ENCODE results near the gene ETS1. TPM values are rescaled to one million over a fixed set of nuclear protein-coding genes. Genes with fewer than 3 reads are reported as not detected.

Gene ETS1
- total and polyA plus RNA-seq, 2 experiments from 2014 or later, result 6.7 to 21.8 TPM

GRCh38 chr11:128624269-128625175 is 37.2 kb upstream of the ETS1 start:
- peaks cover 3% of the 10 kb centered on the region for H3K4me1 ChIP-seq (ENCODE audit: insufficient read depth)
- H3K79me2 ChIP-seq, result no peaks in the 10 kb centered on the region
- DNase-seq (ENCODE audit: low spot score), result no peak
- no peaks in the 10 kb centered on the region for H3K9me3 ChIP-seq (ENCODE audit: low read depth)
- no peak overlapping the region for H3K4me2 ChIP-seq
- no peaks in the 10 kb centered on the region for H4K20me1 ChIP-seq (ENCODE audit: insufficient read depth, poor library complexity, severe bottlenecking)
- H2AFZ ChIP-seq, result no peak overlapping the region
- no peak for TF ChIP-seq EZH2 (IDR thresholded peaks at IDR 0.05; ENCODE audit: borderline replicate concordance)
- no peak for TF ChIP-seq EZH2phosphoT487 (IDR thresholded peaks at IDR 0.05; ENCODE audit: low read depth, severe bottlenecking, unreplicated experiment)
- TF ChIP-seq, protein P1, sequence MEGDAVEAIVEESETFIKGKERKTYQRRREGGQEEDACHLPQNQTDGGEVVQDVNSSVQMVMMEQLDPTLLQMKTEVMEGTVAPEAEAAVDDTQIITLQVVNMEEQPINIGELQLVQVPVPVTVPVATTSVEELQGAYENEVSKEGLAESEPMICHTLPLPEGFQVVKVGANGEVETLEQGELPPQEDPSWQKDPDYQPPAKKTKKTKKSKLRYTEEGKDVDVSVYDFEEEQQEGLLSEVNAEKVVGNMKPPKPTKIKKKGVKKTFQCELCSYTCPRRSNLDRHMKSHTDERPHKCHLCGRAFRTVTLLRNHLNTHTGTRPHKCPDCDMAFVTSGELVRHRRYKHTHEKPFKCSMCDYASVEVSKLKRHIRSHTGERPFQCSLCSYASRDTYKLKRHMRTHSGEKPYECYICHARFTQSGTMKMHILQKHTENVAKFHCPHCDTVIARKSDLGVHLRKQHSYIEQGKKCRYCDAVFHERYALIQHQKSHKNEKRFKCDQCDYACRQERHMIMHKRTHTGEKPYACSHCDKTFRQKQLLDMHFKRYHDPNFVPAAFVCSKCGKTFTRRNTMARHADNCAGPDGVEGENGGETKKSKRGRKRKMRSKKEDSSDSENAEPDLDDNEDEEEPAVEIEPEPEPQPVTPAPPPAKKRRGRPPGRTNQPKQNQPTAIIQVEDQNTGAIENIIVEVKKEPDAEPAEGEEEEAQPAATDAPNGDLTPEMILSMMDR (IDR thresholded peaks at IDR 0.05; ENCODE audit: poor library complexity), result no peak
- no peak overlapping the region for H3K27ac ChIP-seq
- H3K4me3 ChIP-seq, result no peak overlapping the region
- no peaks in the 10 kb centered on the region for H3K27me3 ChIP-seq
- H3K9me2 ChIP-seq (replicated peaks; ENCODE audit: insufficient read depth), result no peaks in the 10 kb centered on the region
- WGBS (ENCODE audit: low lambda C conversion rate, missing lambda C conversion rate), result 75% methylated on average over 18 of the region's 18 CpGs
- H3K36me3 ChIP-seq (replicated peaks; ENCODE audit: insufficient read depth, low read depth), result no peaks in the 10 kb centered on the region

- Histone ChIP-seq H3K27ac (no peak overlapping the region), H4K20me1 (ENCODE audit: insufficient read depth, poor library complexity, severe bottlenecking) (no peaks in the 10 kb centered on the region), H3K9me3 (ENCODE audit: low read depth) (no peaks in the 10 kb centered on the region), H2AFZ (no peak overlapping the region), H3K9me2 (replicated peaks; ENCODE audit: insufficient read depth) (no peaks in the 10 kb centered on the region), H3K79me2 (no peaks in the 10 kb centered on the region), H3K4me2 (no peak overlapping the region), H3K36me3 (replicated peaks; ENCODE audit: insufficient read depth, low read depth) (no peaks in the 10 kb centered on the region), H3K4me3 (no peak overlapping the region), H3K4me1 (ENCODE audit: insufficient read depth) (no peaks in the 10 kb centered on the region), H3K27me3 (no peaks in the 10 kb centered on the region)
- TF ChIP-seq EZH2 (IDR thresholded peaks at IDR 0.05; ENCODE audit: borderline replicate concordance) (no peak), EZH2phosphoT487 (IDR thresholded peaks at IDR 0.05; ENCODE audit: low read depth, severe bottlenecking, unreplicated experiment) (no peak)
- TF ChIP-seq, protein P1 (IDR thresholded peaks at IDR 0.05; ENCODE audit: poor library complexity), result no peak
- WGBS (ENCODE audit: low lambda C conversion rate, missing lambda C conversion rate), result 77% methylated on average over 5 of the region's 5 CpGs
- no peak for DNase-seq (ENCODE audit: low spot score)
These were observed 35.7 kb upstream of the ETS1 start for GRCh38 chr11:128623091-128623490.

DNA sequence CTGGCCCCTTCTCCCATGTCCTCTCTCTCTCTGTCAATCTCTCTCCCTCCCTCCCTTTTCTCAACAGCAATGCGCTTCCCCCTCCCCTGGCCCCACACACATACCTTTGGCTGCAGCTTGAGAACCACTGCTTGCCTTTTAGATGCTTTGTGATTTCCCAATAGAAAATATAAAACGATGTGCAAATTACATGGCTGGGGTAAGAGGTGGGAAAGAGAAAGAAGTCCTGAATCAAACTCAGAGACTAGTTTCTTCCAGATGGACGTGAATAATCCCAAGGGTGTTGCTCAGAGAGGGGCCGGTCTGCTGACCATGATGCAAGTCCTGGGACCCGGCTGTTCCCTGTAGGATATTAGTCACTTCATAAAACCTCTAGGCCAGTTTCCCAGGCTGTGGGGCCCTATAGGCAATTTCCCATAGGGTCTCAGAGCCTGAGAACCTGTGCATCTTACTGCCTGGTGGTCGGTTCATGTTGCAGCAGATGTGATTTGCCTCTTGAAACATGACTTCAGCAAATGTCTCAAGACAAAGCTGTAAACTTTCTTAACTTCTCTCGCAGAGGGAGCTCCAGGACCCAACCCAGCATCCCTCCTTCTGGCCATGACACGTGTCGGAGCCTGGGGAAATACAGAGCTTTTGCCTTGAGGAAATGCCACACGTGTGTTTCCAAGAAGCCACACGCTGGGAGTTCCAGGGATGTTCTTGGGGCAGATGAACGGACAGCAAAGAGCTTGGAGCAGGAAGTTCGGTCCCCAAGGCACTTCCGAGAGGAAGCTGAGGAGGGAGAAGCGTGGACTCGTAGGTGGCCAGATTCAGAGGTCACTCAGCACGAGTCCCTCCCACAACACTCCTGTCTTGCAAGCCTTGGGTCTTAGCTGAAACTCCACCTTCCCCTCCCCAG is 34.5 kb upstream of the ETS1 start:
- WGBS (ENCODE audit: low lambda C conversion rate, missing lambda C conversion rate), result 81% methylated on average over 17 of the region's 17 CpGs
- Histone ChIP-seq H3K36me3 (replicated peaks; ENCODE audit: insufficient read depth, low read depth) (no peaks in the 10 kb centered on the region), H2AFZ (no peak overlapping the region), H3K27me3 (no peaks in the 10 kb centered on the region), H3K4me3 (no peak overlapping the region), H3K4me2 (peak overlapping the region; percentile 25), H3K4me1 (ENCODE audit: insufficient read depth) (no peaks in the 10 kb centered on the region), H3K9me3 (ENCODE audit: low read depth) (no peaks in the 10 kb centered on the region), H4K20me1 (ENCODE audit: insufficient read depth, poor library complexity, severe bottlenecking) (no peaks in the 10 kb centered on the region), H3K9me2 (replicated peaks; ENCODE audit: insufficient read depth) (no peaks in the 10 kb centered on the region), H3K79me2 (no peaks in the 10 kb centered on the region), H3K27ac (no peak overlapping the region)
- peak; percentile 42 for DNase-seq (ENCODE audit: low spot score)
- TF ChIP-seq EZH2 (IDR thresholded peaks at IDR 0.05; ENCODE audit: borderline replicate concordance), result no peak
- TF ChIP-seq, protein P1 (IDR thresholded peaks at IDR 0.05; ENCODE audit: poor library complexity), result no peak
- TF ChIP-seq EZH2phosphoT487 (IDR thresholded peaks at IDR 0.05; ENCODE audit: low read depth, severe bottlenecking, unreplicated experiment), result no peak
